ENCODE measurements around the gene MYO1F.
"Not testable (repeated sequence)": the region's sequence is repeated elsewhere in the genome, so short reads cannot be mapped to it uniquely, and the experiment has no call there.

The MYO1F gene

GRCh38 chr19:8564866-8565265, 12.4 kb downstream of the MYO1F start:
- not testable (repeated sequence) for DNase-seq

- DNase-seq, result no peak
These were observed 16.0 kb downstream of the MYO1F start for GRCh38 chr19:8561075-8561764.

GRCh38 chr19:8558325-8558724, 18.9 kb downstream of the MYO1F start:
- DNase-seq, result no peak

DNA sequence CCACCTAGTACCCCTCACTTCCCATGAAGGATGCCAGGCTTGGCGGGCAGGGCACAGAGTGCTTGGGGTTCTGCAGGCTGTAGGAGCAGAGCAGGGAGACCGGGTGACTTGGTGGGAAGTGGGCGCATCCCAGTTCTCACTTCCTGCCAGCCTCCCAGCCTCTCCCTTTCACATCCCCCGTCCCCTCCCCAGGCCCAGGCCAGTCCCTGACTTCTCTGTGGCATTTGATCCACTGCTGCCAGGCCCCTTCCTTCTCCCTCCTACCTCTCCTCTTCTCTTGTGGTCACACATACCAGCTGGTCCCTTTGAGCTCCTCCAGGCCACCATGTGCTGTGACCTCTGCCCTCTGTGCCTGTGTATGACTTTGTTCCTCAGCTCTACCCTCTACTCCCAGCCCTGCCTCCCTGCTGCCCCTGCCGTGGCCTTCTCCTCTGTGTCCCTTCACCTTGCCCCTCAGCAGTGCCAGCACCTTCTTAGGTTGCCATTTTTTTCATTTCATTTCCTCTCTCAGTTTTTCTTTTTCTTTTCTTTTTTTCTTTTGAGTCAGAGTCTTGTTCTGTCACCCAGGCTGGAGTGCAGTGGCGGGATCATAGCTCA, 19.5 kb downstream of the MYO1F start:
- no peak for DNase-seq

DNA sequence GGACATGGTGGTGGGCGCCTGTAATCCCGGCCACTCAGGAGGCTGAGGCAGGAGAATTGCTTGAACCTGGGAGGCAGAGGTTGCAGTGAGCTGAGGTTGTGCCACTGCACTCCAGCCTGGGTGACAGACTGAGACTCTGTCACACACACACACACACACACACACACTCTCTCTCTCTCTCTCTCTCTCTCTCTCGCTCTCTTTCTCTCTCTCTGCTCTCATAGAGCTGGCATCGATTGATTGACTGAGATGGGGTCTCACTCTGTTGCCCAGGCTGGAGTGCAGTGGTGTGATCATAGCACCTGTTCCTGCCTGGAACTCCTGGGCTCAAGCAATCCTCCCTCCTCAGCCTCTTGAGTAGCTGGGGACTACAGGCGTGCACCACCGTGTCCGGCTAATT, 23.5 kb downstream of the MYO1F start:
- not testable (repeated sequence) for DNase-seq

- no peak for DNase-seq
These were observed 24.4 kb downstream of the MYO1F start for GRCh38 chr19:8552810-8553209.

DNA sequence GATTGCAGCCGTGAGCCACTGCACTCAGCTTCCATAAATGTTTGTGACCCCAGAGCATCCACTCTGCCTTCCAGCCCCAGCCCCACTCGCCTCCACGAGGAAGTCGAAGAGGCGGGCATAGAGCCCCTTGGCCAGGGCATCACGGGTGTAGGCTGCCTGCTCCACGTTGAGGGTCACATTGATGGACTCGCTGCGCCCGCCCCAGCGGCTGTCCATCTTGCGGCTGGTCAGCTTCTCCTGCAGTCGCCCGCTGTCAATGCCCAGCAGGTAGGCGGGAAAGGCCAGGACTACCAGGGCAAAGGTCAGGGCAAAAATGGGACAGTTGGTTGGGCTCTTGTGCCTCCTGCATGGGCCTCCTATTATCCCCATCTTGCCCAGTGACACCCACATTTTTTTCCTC, 27.2 kb downstream of the MYO1F start:
- DNase-seq, result no peak

GRCh38 chr19:8545743-8546142, 31.5 kb downstream of the MYO1F start:
- no peak for DNase-seq

DNA sequence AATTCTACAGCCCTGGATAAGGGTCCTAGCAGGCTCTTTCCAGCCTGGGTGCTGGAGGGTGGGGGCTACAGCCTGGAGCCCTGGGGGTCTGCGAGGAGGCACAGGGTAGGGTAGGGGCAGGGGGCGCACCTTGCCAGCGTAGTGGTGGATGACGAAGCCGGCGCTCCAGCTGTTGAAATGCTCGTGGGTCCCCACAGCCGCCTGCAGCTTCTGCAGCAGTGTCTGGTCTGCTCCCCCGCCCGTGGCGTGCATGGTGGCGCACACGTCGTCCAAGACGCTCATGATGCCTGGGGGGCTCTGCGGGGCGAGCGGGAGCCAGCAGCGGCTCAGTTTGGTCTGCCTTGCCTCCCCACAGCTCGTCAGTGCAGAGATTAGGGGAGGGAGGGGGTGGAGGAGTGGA, 33.1 kb downstream of the MYO1F start:
- no peak for DNase-seq

DNA sequence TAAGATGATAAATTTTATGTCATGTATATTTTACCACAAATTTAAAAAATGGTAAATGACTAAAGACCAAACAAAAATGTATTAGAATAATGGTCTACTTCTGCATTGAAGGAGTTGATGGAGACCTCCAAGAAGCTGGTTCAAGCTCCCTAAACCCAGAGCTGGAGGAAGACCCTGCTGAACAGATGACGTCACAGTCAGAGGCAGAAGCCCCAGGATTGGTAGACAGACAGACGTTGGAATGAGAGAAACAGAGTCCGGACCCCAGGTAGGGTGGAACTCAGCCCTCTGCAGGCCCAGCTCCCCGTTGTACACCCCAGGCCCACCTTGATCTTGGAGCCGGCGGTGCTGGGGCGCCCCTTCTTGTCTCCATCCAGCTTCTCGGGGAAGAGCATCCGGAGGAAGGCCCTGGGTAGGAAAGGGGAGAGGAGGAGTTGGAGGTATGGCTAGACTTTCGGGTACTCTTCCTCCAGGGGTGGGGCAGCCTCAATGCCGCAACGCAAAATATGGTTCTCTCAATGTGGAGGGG, 37.6 kb downstream of the MYO1F start:
- no peak for DNase-seq

GRCh38 chr19:8537099-8537498, 40.1 kb downstream of the MYO1F start:
- DNase-seq, result no peak

DNA sequence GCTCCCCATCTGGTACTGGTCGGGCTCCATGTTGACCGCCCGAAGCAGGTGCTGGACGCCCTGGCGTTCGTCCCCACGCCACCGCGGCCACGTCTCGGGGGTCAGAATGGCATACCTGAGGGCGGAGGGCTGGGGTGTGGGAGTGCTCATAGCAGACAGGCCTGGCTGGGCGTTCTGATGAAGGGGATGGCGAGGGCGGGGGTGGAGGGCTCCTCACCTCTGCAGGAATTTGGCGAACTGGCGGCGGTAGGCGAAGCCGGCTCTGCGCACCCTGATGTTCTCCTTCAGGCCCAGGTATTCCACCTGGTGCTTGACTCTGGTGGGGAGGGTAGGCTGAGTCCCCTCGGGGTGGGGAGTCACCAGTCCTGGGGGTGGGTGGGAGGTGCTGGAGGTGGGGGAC, 41.0 kb downstream of the MYO1F start:
- DNase-seq, result no peak

DNA sequence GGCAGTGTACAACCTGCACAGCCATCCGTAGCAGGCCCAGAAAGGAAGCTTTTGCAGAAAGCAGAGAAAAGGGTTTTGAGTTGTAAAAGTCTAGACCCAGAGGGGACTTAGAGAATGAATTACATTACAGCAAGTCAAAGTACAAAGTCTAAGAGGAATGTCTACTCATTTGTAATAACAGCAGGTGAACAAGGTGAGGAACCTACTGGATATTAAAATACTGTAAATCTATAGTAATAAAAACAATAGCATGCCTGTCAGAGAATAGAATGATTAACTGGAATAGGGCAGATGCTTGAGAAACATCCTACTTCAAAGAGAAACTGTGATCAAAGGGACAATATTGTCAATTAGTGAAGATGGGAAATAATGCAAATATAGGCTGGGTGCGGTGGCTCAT, 45.0 kb downstream of the MYO1F start:
- DNase-seq, result no peak

DNA sequence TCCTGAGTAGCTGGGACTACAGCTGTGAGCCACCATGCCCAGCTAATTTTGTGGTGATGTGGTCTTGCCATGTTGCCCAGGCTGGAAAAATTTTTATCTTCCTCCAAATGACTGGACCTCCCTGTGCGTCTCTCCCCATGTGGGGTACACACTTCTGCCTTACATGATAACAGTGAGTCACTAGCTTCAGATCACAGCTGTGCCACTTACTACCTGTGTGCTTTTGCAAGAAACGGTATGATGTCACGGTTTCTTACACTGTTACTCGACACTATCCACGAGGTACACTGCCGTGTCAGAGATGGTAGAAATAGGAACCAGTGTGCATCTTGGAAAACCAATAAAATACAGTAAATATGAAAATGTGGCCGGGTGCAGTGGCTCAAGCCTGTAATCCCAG, 45.8 kb downstream of the MYO1F start:
- DNase-seq, result no peak

DNA sequence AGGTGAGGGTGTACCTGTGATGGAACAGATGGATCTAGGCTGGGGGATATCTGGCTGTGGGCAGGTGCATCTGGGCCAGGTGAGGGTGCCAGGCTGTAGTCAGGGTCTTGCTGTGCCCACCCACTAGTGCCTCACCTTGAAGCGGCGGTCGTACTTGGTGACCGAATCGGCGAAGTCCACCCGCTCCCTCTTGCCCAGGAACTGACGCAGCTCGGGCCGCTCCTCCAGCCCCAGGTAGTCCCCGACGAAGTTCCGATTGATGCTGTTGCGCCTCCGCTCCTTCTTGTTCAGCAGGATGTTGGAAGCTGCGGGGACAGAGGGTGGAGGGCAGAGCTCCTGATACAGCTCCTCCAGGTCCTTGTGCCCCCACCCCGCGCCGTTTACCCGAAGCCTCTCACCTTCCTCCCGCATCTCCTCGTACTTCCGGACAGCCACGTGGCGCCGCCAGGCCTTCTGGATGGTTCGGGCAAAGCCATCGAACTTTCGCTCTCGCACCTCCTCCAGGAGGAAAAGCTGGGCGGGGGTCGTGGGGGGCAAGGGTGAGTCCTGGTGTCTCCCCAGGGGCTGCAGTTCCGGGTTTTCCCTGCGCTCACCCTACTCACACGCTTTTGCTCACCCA, 47.1 kb downstream of the MYO1F start:
- DNase-seq, result no peak

DNA sequence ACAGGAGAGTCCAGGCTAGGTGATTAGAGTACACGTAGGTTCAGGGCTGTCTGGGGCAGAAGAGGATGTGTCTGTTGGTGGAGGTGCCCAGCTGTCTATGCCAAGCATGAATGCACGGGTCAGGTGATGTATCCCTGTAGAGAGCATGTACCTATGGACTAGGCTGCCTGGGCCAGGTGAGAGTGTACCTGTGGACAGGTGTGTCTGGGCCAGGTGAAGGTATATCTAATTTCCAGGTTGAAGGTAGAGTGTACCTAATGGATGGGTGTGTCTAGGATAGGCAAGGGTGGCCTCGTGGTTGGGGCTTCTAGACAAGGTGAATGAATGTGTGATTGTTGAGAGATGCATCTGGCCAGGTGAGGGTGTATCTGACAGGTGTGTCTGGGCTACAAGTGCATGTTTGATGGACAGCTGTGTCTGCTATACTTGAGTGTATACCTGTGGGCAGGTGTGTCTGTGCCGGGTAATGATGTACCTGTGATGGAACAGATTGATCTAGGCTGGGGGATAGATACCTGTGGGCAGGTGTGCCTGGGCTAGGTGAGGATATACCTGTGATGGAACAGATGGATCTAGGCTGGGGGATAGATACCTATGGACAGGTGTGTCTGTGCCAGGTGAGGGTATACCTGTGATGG, 47.8 kb downstream of the MYO1F start:
- DNase-seq, result no peak

- no peak for DNase-seq
These were observed 48.7 kb downstream of the MYO1F start for GRCh38 chr19:8528500-8528899.

GRCh38 chr19:8526345-8527091, 50.7 kb downstream of the MYO1F start:
- peak; percentile 5 to 79 (median 54) for DNase-seq

DNA sequence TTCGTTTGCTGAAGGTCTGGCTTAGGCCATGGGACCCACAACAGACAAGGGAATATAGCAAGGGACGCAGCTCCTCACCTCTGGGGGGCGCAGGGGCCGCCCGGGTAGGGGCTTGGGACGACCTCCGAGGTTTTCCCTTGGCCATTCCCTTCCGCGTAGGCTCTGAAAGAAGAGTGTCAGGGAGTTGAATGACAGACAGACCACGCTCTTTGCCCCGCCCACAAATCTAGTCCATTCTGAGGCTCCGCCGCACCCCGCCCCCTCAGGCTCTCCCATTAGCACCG, 51.9 kb downstream of the MYO1F start:
- no peak for DNase-seq

GRCh38 chr19:8519388-8519787, 57.9 kb downstream of the MYO1F start:
- no peak for DNase-seq

DNA sequence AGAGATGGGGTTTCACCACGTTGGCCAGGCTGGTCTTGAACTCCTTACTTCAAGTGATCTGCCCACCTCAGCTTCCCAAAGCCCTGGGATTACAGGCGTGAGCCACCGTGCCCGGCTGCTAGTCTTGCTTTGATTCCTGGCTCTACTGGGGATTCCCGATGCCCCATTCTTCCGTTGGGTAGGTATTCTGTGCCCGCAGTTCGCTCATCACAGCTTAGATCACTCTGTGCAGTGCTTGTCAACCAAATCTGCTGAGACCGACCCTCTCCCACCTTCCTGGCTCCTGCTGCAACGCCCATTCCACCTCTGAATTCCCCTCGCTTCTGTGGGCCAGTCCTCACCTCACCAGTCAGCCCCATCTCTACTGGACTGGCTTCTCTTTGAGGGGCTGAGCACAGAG, 58.7 kb downstream of the MYO1F start:
- DNase-seq, result no peak

DNA sequence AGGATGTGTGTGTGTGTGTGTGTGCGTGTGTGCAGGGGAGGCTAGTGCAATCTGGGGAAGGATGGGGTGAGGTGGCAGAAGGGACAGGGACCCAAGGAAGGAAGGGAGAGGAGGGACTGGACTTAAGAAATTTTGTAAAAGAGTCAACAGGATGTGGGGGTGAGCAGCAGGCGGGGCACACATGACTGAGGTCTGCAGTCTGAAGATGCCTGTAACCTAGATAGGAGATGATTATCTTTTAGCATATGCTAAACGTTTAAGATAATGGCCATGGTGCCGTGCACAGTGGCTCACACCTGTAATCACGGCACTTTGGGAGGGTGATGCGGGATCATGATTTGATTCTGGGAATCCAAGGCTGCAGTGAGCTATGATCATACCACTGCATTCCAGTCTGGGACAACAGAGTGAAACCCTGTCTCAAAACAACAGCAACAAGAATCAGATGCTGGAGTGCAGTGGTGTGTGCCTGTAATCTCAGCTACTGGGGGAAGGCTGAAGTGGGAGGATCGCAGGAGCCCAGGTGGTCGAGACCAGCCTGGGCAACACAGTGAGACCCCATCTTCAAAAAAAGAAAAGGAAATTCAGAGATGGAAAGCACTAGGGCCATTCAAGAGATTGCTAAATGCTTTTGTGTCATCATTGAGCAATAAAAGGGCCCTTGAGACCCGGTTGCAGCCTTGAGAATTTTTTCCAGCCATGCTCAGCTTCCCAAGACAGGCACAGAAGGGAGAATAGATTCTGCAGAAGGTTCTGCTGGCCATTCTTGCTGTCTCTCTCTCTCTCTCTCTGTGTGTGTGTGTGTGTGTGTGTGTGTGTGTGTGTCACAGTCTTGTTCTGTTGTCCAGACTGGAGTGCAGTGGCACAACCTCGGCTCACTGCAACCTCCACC, 59.4 kb downstream of the MYO1F start:
- DNase-seq, result no peak
